SW 1271 (cell line): ENCODE data around the gene FLYWCH2.

ENCODE experiments used
- DNase-seq, 2 experiments: peaks; one replicate each; lab custom pipeline; 2025; lab: John Stamatoyannopoulos, UW

Gene FLYWCH2

DNA sequence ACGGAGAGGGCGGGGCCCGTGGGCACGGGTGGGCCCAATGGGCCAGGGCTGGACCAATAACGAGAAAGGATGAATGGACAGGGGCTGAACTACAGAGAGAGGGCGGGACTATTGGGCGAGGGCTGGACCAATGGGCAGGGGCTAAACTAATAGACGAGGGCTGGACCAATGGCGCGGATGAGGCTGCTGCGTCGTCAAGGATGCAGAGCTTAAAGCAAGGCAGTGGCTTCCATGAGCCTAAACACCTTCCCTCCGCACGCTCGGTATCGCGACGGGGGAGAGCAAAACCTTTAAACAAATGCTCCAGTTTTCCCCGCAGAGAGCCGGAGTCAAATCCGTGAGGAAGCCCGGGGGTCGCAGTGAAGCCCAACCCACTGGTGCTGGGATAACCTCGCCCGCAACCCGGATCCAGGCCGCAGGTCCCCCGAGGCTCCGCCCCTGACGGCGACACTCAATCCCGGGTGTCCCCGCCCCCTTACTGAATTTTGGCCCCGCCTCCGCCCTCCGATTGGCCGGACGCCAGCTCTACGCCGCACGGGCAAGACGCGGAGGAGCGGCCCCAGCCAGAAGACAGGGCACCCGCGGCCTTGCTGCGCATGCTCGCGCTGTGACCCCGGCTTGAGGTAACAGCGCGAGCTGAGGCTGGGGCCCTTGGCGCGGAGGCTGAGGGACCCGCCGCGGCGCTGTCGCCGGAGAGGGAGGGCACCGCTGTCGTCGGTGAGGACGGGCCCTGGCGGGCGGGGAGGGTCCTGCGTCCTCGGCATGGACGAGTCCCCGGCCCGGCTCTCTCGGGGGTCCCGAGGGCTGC, at the start of gene FLYWCH2:
TSS of gene FLYWCH2 (plus strand) at position 566 of the 808 bp plus-strand sequence. CDS start 13,235 bp downstream, outside the sequence.
- DNase-seq: peak; percentile 80 to 95

DNA sequence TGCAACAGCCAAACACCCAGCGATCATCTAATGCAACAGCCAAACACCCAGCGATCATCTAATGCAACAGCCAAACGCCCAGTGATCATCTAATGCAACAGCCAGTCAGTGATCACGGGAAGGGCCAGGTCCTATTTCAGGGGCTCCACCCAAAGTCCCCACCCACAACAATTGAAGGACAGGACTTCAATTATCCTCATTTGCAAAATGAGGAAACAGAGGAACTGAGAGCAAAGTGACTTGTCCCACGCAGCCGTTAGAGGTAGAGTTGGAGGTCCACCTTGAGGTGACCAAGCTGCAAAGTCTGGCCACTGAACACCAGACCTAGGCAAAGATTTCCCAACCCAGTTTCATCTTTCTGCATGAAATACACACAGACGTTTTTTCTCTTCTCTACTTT, 49.2 kb upstream of the FLYWCH2 start:
- DNase-seq: no peak

DNA sequence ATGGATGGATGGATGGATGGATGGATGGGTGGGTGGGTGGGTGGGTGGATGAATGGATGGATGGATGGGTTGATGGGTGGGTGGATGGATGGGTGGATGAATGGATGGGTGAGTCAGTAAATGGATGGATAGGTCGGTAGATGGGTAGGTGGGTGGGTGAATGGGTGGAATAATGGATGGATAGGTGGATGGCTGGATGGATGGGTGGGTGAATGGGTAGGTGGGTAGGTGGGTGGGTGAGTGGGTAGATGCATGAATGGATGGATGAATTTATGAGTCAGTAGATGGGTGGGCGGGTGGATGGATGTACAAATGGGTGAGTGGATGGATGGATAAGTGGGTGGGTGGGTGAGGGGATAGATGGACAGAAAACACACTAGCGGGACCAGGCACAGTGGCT, 48.0 kb upstream of the FLYWCH2 start:
- DNase-seq: no peak

DNA sequence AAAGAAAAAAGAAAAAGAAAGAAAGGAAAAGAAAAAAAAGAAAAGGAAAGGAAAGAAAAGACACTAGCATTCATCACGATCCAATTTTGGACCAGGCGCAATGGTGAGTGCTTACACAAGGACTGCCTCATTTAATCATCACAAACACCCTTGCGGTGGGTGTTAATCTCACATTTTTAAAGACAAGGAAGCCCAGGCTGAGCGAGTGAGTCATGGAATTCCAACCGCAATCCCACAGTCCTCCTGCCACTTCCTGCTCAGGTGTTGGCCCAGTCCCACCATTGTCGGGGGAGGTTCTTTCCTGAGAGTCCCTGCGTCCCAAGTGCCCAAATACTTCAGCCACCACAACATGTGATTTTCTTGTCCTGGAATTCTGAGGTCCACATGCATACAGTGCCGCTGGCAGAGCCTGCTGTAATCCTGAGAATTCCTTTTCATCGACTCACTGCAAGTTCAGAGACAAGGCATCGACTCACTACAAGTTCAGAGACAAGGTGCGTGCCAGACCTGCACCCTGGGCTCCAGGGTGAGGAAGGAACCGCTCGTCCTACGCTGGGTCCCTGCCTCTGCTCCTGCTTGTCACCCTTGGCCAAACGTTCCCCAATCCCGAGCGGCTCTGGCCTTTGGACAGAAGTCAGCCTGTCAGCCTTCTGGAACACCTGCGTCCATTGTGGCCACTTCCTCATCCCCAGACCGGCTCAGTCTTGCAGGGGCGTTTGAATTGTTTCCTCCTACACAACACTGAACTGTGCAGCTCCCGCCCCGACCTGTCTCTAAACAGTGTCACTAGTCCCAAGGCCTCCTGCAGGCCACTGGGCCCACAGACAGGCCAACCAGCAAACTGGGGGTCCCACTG, 47.1 kb upstream of the FLYWCH2 start:
- peak; percentile 89 to 97 for DNase-seq

GRCh38 chr16:2836646-2837508, 46.1 kb upstream of the FLYWCH2 start:
- DNase-seq: no peak

- no peak for DNase-seq
Observed at GRCh38 chr16:2838928-2839327, 44.1 kb upstream of the FLYWCH2 start.

GRCh38 chr16:2839650-2840450, 43.2 kb upstream of the FLYWCH2 start:
- DNase-seq: no peak

DNA sequence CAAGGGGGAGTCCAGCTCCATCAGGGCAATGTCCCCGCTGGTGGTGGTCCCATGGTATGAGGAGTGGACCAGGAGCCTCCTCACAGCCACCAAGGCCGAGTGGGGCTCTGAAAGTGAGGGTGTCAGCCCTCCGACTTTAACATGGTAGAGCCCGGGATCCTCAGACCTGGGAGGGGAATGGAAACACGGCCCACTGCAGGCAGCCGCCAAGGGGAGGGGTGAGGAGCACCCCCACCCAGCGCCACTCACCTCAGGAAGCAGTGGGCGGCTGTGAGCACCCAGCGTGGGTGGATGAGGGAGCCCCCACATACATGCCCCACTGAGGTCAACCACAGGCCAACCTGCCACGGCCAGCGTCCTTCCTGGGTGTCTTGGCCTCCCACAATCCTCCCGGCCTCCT, 42.1 kb upstream of the FLYWCH2 start:
- DNase-seq: no peak

- no peak for DNase-seq
Observed at GRCh38 chr16:2841606-2842339, 41.2 kb upstream of the FLYWCH2 start.

- DNase-seq: no peak
Observed at GRCh38 chr16:2842340-2843000, 40.5 kb upstream of the FLYWCH2 start.

DNA sequence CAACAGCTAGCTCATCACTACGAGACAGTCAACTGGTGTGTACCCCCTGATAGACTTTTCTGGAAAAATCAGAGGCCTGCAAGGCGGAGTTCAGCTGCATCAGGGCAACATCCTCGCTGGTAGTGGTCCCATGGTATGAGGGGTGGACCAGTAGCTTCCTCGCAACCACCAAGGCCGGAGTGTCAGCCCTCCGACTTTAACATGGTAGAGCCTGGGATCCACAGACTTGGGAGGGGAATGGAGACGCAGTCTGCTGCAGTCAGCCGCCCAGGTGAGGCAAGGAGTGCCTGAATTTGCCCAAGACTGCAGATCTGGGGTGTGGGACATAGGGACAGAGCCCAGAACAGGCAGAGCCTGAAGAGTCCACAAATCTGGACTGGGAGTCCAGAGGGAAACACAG, 39.5 kb upstream of the FLYWCH2 start:
- no peak for DNase-seq

- DNase-seq: no peak
Observed at GRCh38 chr16:2845116-2845515, 37.9 kb upstream of the FLYWCH2 start.

- peak in 1 of 2 experiments; percentile 14 for DNase-seq
Observed at GRCh38 chr16:2846511-2847310, 36.3 kb upstream of the FLYWCH2 start.

- no peak for DNase-seq
Observed at GRCh38 chr16:2848933-2849725, 33.9 kb upstream of the FLYWCH2 start.

DNA sequence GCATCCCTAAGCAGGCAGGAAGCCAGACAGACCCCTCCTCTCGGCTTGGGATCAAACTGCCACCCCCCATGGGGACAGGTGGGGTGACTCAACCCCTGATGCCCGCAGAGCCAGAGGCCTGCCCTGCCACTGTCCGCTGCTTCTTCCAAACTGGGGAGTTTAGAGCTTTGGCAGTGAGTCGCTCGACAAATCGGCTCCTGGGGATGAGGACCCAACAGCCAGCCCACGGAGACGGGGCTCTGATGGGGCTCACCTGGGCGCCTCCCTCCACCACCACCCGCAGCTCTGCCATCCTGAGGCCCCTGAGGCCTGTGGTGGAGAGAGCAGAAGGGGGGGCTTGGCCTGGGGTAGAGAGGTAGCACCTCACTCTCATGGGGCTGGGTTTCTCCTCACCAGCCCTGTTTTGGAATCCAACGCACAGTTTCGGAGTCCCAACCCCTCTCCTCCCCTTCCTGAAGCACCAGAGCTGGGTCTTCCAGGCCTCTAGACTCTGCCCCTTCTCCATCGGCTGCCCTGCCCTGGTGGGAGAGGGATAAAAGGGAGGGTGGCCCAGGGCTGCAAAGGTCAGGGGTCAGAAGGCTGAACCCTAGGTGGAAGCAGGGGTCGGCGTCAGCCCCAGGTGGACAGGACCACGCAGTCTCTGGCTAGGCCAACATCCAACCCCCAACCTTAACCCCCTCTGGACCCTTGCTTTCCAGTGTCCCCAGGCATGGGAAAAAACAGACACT, 30.8 kb upstream of the FLYWCH2 start:
- no peak for DNase-seq

GRCh38 chr16:2852731-2853507, 30.1 kb upstream of the FLYWCH2 start:
- no peak for DNase-seq
